ENCODE results near the gene ZNF43. TPM values are rescaled to one million over a fixed set of nuclear protein-coding genes. Genes with fewer than 3 reads are reported as not detected.
"Not testable (repeated sequence)": the region's sequence is repeated elsewhere in the genome, so short reads cannot be mapped to it uniquely, and the experiment has no call there.

Gene ZNF43
- 10.3 and 10.8 TPM in 2 replicates for total RNA-seq (2014; rRNA removed)
- polyA plus RNA-seq (2012), result 2.4 TPM

GRCh38 chr19:21835810-21836444 lies at the start of gene ZNF43:
Gene ZNF43 (minus strand): TSS chr19:21836182. CDS start chr19:21836038, 144 bp downstream.
- DNase-seq (ENCODE audit: low read depth), result peak; percentile 95

- DNase-seq (ENCODE audit: low read depth), result not testable (repeated sequence)
These were observed 49.5 kb upstream of the ZNF43 start for GRCh38 chr19:21885516-21885915.

DNA sequence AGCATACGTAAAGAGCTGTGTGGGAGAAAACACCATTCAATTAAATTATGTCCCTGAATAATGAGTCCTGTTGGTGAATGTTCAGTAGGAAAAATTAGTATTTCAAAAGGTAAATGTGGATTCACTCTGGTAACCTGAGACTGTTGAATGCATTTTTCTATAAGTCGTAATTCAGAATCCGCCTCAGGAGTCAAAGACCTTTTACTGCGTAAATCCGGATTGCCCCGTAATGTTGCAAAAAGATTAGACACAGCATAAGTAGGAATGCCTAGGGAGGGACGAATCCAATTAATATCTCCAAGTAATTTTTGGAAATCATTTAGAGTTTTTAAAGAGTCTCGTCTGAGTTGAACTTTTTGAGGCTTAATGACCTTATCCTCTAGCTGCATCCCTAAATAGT lies 48.8 kb upstream of the ZNF43 start:
- DNase-seq (ENCODE audit: low read depth), result not testable (repeated sequence)

DNA sequence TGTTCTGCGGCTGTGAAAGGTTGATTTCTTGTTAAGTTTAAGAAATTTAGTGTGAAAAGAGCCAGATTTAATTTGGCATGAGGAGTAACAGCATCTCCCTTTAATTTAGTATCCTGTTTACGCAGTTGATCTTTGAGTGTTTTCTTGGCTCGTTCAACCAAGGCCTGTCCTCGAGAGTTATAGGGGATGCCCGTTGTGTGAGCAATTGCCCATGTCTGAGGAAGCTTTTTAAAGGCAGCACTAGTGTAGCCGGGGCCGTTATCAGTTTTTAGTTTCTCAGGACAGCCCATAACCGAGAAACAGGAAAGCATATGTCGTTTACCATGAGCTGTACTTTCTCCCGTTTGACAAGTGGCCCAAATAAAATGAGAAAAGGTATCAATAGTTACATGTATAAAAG lies 47.5 kb upstream of the ZNF43 start:
- DNase-seq (ENCODE audit: low read depth), result no peak

DNA sequence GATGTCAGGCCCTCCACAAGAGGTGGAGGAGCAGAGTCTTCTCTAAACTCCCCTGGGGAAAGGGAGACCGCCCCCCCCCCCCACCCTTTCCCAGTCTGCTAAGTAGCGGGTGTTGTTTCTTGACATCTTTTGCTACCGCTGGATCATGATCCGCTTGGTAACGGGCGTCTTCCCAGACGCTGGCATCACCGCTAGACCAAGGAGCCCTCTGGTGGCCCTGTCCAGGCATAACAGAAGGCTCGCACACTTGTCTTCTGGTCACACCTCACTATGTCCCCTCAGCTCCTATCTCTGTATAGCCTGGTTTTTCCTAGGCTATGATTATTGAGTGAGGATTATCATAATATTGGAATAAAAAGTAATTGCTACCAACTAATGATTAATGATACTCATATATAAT lies 44.8 kb upstream of the ZNF43 start:
- not testable (repeated sequence) for DNase-seq (ENCODE audit: low read depth)

DNA sequence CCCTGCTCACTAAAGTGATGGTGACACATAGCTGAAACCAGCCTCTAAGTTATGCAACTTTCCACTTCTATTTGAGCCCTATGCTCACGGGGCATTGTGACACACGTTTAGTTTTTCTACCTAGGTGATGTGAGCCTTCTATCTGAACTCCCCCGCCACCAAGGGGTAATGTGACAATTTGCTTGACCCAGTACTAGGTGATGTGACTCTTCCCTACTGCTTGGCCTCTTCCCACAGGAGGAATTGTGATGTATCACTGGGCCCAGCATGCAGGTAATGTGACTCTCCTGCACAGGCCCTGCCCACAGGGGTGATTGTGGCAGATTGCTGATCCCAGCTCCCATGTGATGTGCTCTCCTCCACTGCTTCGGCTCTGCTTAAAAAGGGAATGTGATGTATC lies 42.7 kb upstream of the ZNF43 start:
- no peak for DNase-seq (ENCODE audit: low read depth)

DNA sequence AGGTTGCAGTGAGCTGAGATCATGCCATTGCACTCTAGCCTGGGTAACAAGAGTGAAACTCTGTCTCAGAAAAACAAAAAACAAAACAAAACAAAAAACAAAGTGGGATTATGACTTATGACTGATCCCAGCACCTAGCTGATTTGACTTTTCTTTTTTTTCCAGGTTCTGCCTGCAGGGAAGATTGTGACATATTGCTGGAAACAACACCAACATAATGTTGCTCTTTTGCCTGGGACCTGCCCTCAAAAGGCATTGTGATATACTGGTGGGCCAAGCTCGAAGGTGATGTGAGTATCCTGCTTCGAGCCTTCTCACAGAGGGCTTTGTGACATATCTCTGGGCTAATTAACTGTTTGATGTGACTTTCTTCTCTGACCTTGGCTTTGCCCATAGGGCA lies 42.0 kb upstream of the ZNF43 start:
- no peak for DNase-seq (ENCODE audit: low read depth)

DNA sequence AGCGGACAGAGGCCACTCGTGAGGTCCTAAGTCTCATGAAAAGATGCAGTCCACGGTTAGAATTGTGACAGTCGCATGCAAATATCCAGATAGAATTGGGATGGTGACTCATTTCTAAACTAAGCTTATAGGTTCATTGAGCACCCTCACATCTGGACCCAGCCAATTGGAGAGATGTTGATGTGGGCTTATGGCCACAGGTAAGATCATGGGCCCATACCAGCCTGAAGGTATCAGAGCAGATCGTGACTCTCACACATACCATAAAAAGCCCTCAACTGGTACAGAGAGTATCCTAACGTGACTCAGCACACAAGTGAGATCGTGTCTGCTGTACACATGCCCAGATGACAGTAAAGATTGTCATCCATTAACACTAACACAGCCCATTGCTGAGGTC lies 40.6 kb upstream of the ZNF43 start:
- not testable (repeated sequence) for DNase-seq (ENCODE audit: low read depth)

DNA sequence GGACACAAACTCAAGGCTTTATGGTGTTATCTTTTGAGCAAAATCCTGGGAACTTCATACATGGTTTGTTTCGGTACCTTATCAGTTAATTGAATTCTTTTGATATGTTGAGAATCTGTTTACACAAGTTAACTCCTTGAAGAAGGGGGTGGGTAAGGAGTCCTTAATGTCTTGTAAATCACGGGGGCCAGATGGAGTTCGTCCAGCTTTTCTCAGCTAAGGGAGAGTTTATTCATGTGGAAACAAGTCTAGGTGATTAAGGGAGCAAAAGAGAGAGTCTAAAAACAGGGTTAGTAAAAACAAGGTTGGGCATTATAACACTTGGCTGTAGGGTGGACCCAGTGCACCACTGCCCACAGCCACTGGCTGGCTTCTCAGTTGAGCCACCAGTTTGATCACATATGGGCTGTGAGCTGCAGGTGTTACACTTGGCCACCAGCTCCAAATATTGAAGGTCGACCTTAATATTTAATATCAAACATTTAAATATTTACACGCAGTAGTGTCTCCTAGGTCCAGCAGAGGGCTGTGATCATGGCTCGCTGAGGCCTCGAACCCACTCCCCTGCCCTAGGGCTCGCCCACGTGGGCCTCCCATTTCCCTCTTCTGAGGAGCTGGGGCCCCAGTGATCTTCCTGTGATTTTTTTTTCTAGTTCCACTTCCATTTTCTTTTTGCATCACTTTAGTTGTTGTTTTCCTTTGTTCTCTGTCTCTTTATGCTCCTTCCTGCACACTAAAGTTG lies 21.0 kb upstream of the ZNF43 start:
- DNase-seq (ENCODE audit: low read depth), result no peak

GRCh38 chr19:21851596-21852345 lies 15.8 kb upstream of the ZNF43 start:
- DNase-seq (ENCODE audit: low read depth), result peak; percentile 92

- DNase-seq (ENCODE audit: low read depth), result no peak
These were observed 14.8 kb upstream of the ZNF43 start for GRCh38 chr19:21850656-21851255.

DNA sequence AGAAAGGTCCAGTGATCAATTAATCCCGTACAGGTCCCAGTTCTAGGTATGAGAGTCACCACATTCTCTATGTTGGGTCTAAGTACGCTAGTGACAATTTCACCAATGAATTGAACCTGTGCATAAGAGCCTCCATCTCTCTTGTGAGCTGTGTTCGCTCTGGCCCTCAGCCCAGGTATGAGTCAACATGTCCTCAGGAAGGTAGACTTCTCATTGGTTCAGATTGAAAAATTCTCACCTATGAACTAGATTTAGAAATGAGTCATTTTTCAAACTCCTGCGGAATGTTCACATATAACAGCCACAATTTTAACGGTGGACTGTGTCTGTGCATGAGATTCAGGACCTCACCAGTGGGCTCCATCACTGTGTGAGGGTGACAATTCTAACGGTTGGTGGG lies 12.7 kb upstream of the ZNF43 start:
- DNase-seq (ENCODE audit: low read depth), result no peak

DNA sequence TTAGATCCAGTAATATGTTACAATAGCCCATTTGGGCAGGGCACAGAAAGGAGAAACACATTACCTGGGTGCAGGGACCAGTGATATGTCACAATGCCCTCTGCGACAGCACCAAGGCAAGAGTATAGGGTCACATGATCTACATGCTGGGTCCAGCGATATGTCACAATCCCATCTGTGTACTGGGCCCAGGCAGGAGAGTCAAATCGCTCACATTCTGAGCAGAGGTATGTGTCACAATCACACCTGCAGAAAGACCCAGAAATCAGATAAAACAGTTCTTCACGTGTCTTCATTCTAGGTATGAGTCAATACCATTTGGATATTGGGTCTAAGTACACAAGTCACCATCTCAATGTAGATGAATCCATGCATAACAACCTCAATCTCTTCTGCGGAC lies 7.1 kb upstream of the ZNF43 start:
- DNase-seq (ENCODE audit: low read depth), result no peak

DNA sequence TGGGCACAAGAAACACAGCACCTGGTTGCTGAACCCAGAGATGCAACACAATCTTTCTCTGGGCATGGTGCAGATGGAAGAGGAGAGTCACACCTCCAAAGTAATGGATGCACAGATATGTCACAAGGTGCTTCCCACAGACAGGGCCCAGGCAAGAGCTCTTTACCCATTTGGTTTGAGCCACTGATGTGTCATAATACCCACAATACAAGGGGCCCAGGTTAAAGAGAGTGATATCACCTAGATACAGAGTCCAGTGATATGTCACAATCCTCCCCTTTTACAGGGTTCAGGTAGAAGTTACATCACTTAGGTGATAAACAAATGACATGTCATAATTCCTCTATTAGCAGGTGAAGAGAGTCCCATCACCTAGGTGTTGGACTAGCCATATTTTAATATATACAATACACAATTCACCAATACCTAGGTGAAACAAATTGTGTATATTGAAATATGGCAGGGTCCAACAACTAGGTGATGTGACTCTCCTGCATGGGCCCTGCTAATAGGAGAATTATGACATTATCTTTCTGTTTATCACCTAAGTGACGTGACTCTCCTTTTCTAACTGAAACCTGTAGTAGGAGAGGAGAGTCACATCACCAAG lies 5.6 kb upstream of the ZNF43 start:
- DNase-seq (ENCODE audit: low read depth), result no peak

GRCh38 chr19:21841081-21841480 lies 5.1 kb upstream of the ZNF43 start:
- no peak for DNase-seq (ENCODE audit: low read depth)

DNA sequence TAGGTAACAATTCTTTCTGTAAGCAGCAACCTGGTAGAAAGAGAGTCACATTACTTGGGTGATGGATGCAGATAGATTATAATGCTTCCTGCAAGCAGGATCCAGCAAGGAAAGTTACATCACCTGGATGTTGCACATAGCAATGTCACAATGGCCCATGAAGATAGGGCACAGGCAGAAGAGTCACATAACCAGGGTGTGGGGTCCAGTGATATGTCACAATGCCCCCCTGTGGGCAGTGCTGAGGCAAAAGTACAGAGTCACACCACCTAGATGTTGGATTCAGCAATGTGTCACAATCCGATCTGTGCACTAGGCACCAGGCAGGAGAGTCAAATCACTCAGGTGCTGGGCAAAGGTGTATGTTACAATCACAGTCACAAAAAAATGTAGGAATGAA lies 4.0 kb upstream of the ZNF43 start:
- DNase-seq (ENCODE audit: low read depth), result no peak

DNA sequence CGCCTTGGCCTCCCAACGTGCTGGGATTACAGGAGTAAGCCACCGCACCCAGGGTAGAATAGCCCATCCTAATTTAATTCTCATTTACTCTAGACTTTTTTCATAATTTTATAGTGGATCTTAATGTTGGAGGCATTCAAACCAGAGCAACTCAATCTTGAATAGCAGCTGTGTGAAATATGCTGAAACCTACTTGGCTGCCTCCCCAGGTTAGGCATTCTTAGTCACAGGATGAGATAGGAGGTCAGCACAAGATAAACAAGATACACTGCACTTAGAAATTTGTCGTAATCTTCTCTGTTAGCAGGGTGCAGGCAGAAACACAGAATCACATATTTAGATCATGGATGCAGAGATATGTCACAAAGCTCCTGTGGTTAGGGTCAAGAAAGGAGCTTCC lies 2.7 kb upstream of the ZNF43 start:
- no peak for DNase-seq (ENCODE audit: low read depth)

DNA sequence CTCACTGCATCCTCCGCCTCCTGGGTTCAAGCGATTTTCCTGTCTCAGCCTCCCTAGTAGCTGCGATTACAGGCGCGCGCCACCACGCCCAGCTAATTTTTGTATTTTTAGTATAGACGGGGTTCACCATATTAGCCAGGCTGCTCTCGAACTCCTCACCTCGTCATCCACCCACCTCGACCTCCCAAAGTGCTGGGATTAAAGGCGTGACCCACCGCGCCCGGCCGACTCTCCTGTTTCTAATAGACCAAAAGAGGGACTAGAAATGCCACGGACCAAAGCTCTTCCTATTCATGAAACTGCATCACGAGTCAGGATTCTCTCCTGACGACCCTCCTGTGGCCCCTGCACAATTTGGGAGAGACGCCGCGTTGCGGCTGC lies 563 bp downstream of the ZNF43 start:
- no peak for DNase-seq (ENCODE audit: low read depth)

- no peak for DNase-seq (ENCODE audit: low read depth)
These were observed 2.2 kb downstream of the ZNF43 start for GRCh38 chr19:21833733-21834132.

GRCh38 chr19:21824679-21825078 lies 11.3 kb downstream of the ZNF43 start:
- DNase-seq (ENCODE audit: low read depth), result no peak

GRCh38 chr19:21823224-21823623 lies 12.8 kb downstream of the ZNF43 start:
- no peak for DNase-seq (ENCODE audit: low read depth)

- no peak for DNase-seq (ENCODE audit: low read depth)
These were observed 23.5 kb downstream of the ZNF43 start for GRCh38 chr19:21812448-21812847.

Data from LHCN-M2 (cell line).